ENCODE results near the gene CHCHD6. TPM values are rescaled to one million over a fixed set of nuclear protein-coding genes. Genes with fewer than 3 reads are reported as not detected.
"Not testable (repeated sequence)": the region's sequence is repeated elsewhere in the genome, so short reads cannot be mapped to it uniquely, and the experiment has no call there.

The CHCHD6 gene
- total and polyA plus RNA-seq, 12 donors = 10.6 to 22.5 (median 17.6) TPM

GRCh38 chr3:126797563-126797962, 93.5 kb downstream of the CHCHD6 start:
- no peak for TF ChIP-seq CTCF (IDR thresholded peaks at IDR 0.05)
- no peak for TF ChIP-seq POLR2A (IDR thresholded peaks at IDR 0.05)
- WGBS, 4 donors = 91 to 95% (median 93%) methylated on average over 7 of the region's 7 CpGs
- Histone ChIP-seq H3K27me3 (no peaks in the 10 kb centered on the region), H3K4me3 (no peak overlapping the region), H3K9me3 (replicated peaks in 1 of 3) (no peaks in the 10 kb centered on the region), H3K27ac (no peak overlapping the region), H3K36me3 (replicated peaks in 1 of 2) (no peaks in the 10 kb centered on the region), H3K4me1 (replicated peaks in 1 of 2) (no peaks in the 10 kb centered on the region)
- DNase-seq = no peak
- intact Hi-C loops (cut with DNase I) = no loop called here

DNA sequence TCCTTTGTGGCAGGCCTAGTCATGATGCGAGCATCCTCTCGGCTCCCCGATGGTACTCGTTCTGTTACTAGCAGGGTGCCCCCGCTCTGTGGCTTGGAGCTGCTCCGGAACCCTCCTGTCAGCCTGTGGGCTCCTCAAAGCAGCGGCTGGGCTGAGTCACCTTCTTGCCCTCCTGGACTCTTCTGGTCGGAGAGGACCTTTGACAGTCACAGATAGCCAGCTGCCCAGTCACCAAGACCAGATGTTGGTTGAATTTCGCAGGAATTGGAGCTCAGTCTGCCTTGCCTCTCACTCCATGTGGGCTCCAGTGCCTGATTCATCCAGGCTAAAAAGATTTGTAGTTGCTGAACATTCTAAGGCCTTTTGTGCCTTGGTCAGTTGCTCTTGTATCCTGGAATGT, 94.5 kb downstream of the CHCHD6 start:
- no peaks in the 10 kb centered on the region for H3K4me1 ChIP-seq (replicated peaks in 1 of 2)
- no peak overlapping the region for H3K27ac ChIP-seq
- intact Hi-C loops (cut with DNase I) = no loop called here
- no peak for TF ChIP-seq POLR2A (IDR thresholded peaks at IDR 0.05)
- no peak for TF ChIP-seq CTCF (IDR thresholded peaks at IDR 0.05)
- H3K9me3 ChIP-seq (replicated peaks in 1 of 3) = no peaks in the 10 kb centered on the region
- H3K4me3 ChIP-seq = no peak overlapping the region
- no peaks in the 10 kb centered on the region for H3K27me3 ChIP-seq
- WGBS, 4 donors = 95 to 97% (median 95%) methylated on average over 9 of the region's 9 CpGs
- H3K36me3 ChIP-seq (replicated peaks in 1 of 2) = no peaks in the 10 kb centered on the region
- no peak for DNase-seq

DNA sequence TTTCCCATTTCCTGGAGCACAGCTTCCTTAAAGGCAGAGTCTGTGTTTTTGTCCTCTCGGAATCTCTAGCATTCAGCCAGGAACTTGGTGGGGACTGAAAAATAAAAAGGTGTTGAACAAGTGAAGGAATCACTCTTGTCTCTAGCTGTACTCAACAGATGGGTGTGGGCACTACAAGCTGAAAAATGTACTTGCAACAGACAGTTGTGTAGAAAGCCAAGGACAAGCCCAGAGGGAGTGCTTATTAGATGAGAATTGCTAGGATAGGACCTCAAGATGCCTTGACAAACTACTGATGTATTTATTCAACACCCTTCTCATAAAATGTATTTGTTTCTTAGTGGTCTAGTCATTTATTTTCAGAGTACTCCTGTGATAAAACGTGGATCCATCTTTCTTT, 95.1 kb downstream of the CHCHD6 start:
- Histone ChIP-seq H3K4me3 (no peak overlapping the region), H3K36me3 (replicated peaks in 1 of 2) (no peaks in the 10 kb centered on the region), H3K27ac (no peak overlapping the region), H3K27me3 (no peaks in the 10 kb centered on the region), H3K9me3 (replicated peaks in 1 of 3) (no peaks in the 10 kb centered on the region), H3K4me1 (replicated peaks in 1 of 2) (no peaks in the 10 kb centered on the region)
- no peak for DNase-seq
- WGBS, 4 donors = 87 to 96% (median 92%) methylated on average over 2 of the region's 2 CpGs
- intact Hi-C loops (cut with DNase I) = no loop called here
- no peak for TF ChIP-seq CTCF (IDR thresholded peaks at IDR 0.05)
- no peak for TF ChIP-seq POLR2A (IDR thresholded peaks at IDR 0.05)

- H3K27me3 ChIP-seq; H3K9me3 ChIP-seq (replicated peaks in 1 of 3); DNase-seq; intact Hi-C loops (cut with DNase I); H3K4me3 ChIP-seq; H3K27ac ChIP-seq; H3K36me3 ChIP-seq (replicated peaks in 1 of 2); H3K4me1 ChIP-seq (replicated peaks in 1 of 2): not testable (repeated sequence)
- 94 to 99% (median 96%) methylated on average over 8 to 11 of the region's 11 CpGs for WGBS, 4 donors
Measured at GRCh38 chr3:126801312-126801711, 97.3 kb downstream of the CHCHD6 start.

DNA sequence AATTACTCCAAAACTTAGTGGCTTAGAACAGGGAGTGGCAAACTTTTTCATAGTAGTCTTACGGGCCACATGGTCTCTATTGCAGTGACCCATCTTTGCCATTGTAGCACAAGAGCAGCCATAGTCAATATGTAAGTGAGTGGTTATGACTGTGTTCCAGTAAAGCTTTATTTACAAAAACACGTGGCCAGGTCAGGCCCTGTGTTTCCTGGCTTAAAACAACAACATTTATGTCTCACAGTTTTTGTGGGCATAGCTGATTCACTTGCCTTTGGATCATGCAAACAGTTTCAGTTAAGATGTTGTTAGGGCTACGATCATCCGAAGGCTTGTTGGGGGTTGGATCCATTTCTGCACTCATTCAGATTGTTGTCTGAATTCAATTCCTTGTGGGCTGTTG, 103.8 kb downstream of the CHCHD6 start:
- no peak overlapping the region for H3K4me3 ChIP-seq
- H3K9me3 ChIP-seq (replicated peaks in 1 of 3) = no peaks in the 10 kb centered on the region
- DNase-seq = no peak
- intact Hi-C loops (cut with DNase I) = no loop called here
- no peak overlapping the region for H3K27ac ChIP-seq
- H3K4me1 ChIP-seq (replicated peaks in 1 of 2) = no peaks in the 10 kb centered on the region
- H3K36me3 ChIP-seq (replicated peaks in 1 of 2) = no peaks in the 10 kb centered on the region
- 92 to 93% (median 93%) methylated on average over 4 of the region's 4 CpGs for WGBS, 4 donors
- H3K27me3 ChIP-seq = no peaks in the 10 kb centered on the region
- TF ChIP-seq POLR2A (IDR thresholded peaks at IDR 0.05) (no peak), CTCF (IDR thresholded peaks at IDR 0.05) (no peak)

Data from adrenal gland (tissue), 12 donors.